ENCODE measurements around the gene C1orf210.

The C1orf210 gene

DNA sequence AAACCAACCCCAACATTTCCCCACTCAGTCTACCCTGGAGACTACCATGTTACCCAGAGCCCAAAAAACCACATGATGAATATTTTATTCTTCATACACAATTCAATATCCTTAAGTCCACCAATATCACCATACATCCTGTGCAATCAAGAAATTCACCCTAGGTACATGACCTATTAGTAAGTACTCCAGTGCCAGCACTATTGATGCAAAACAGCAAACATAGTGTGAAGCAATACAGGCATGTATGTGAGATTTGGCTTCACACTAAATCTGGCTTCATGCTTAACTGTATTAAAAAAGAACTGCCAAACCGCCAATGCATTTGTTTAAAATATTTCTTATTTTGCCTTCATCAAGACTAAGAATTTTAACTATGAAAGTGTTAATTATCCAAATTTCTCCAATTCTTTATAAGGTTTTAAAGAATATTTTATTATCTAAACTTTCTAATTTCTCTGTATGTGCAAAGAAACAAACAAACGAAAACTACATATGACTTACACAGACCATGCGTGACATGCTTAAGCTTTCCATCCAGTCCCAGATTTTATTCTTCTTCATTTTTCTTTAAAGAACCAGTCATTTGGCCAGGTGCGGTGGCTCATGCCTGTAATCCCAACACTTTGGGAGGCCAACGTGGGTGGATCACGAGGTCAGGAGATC is 38.0 kb downstream of the C1orf210 start:
- DNase-seq (ENCODE audit: low read depth), result no peak

GRCh38 chr1:43246466-43247213 is 38.7 kb downstream of the C1orf210 start:
- no peak for DNase-seq (ENCODE audit: low read depth)

DNA sequence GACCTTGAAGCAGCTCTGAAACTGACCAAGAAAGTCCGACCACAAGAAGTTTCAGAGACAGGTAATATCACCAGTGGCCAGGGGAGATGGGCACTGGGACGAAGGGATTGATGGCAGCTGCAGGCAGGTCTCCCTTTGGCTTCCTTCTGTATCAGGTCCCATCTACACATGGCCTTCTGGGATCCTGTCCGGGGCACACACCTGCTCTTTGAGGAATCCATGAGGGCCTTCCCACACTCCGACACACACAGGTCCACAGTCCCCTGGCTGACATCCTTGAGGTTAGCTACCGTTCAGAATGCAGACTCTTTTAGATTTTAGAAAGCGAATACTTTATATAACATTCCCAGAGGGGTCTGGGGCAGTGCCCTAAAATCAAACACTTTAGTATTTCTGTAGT is 42.1 kb downstream of the C1orf210 start:
- DNase-seq (ENCODE audit: low read depth), result no peak

- DNase-seq (ENCODE audit: low read depth), result no peak
Measured at GRCh38 chr1:43241413-43241836, 44.0 kb downstream of the C1orf210 start.

- DNase-seq (ENCODE audit: low read depth), result no peak
Measured at GRCh38 chr1:43239484-43239883, 45.9 kb downstream of the C1orf210 start.

DNA sequence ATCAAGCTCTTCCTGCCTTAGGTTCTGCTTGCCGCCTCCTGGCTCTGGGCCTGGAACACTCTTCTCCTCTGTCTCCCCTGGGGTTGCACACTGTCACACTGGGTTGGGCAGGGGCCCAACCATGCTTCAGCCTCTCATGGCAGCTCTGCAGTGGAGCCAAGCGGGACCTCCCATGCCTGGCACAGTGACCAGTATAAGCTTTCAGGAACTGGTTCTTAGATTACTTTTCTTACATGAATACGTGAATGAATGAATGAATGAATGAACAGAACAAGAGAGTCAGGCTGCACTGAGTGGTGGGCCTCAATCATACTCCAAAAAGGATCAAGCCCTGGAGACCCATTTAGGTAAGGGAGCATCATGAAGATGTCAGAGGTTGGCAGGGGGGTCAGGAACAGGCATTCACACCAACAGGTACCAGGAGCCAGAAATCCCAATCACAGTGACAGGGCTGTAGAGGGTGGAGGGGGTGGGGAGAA is 46.4 kb downstream of the C1orf210 start:
- DNase-seq (ENCODE audit: low read depth), result no peak

GRCh38 chr1:43238085-43238484 is 47.3 kb downstream of the C1orf210 start:
- DNase-seq (ENCODE audit: low read depth), result peak; percentile 25

DNA sequence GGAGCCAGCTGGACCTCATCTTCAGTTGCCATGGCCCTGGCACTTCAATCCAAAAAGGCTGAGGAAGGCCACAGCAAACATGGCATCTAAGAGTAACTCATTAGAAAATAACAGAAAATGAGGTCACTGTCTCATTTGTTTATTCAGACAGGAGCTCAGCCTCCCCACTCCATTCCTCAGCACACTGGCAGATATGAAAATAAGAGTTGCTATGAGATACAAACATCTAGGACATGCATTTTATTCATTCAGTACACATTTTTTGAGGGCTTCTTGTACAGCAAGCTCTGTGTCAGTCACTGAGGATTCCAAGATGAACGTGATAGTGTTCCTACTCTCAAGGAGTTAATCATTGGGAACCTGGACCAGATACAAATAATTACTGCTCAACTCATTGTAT is 48.3 kb downstream of the C1orf210 start:
- no peak for DNase-seq (ENCODE audit: low read depth)

DNA sequence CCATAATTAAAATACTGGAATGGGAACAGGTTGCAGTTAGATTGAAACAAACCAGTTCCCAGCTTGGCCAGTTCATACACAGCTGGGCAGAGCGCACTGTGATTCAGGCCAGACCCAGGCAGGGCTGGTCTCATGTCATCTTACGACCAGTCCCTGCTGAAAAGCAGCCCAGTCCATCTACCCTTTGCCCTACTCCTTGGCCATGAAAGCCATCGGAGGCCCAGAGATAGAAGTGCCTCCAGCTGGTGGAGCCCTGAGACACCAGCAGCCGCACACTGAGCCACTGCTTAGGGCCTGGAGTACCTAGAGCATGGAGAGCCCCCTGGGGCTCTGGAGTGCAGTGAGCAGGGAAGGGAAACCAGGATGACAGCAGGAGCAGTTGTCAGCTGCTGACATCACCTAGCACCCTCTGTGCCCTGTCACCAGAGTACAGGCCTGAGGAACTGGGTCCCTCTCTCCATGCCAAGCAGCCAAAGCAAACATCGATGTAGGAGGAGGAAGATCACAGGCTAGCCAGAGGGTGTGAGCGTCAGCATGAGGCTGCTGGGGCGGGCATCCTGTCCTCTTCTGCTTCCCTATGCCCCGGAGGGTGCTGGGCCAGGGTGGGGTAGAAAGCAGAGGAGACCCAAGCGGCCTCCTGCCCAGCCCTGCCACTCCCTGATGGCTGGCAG is 49.8 kb downstream of the C1orf210 start:
- DNase-seq (ENCODE audit: low read depth), result no peak

DNA sequence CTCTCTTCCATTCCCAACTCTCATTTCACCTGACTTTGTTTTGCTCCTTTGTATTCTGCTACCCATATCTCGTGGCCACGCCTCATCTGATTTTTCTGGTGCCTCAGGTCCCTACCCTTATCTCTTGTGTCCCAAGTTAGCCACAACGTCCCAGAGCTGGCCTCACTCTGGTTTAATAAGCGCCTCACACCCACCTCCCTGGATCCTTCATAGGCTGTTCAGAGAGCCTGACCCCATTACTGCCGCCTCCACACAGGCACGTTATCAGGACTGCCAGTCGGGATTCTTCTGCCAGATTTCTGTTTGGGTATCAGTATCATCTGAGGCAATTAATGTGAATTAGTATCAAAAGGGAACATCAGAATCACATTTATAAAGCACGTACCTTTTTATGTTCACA is 50.3 kb downstream of the C1orf210 start:
- DNase-seq (ENCODE audit: low read depth), result no peak

- no peak for DNase-seq (ENCODE audit: low read depth)
Measured at GRCh38 chr1:43234267-43234666, 51.1 kb downstream of the C1orf210 start.

- no peak for DNase-seq (ENCODE audit: low read depth)
Measured at GRCh38 chr1:43233631-43234030, 51.8 kb downstream of the C1orf210 start.

DNA sequence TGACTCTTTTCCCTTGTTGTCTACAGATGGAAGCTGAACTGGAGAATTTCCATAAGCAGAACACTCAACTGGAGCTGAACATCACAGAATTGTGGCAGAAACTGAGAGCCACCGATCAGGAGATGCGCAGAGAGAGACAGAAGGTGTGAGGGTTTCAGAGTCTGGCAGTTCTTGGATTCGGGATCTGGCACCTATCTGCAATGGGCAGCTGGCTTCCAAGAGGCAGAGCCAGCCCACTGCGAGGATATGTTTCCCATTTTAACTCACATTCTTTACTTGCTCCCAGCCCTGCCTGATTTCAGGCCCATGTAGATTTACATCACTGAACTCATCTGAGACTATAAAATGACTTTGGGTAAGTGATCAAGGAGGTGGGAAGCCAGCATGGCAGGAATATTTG is 52.9 kb downstream of the C1orf210 start:
- DNase-seq (ENCODE audit: low read depth), result no peak

DNA sequence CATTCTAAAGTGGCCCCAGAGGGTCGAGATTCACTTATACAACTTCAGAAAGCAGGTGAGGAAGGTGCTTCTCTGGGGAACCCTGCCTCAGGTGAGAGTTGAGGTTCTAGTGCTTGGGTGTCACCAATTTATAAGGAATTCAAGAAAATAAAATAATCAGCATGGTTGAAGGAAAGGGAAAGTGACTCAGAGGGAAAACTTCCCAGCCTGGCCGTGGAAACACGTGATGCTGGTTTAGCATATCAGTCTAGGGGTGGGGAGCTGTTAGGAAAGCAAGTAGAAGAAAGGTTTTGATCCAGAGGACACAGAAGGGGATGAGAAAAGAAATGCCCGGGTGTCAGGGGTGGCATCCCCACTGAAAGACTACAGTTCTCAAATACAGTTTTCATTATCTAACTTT is 53.3 kb downstream of the C1orf210 start:
- DNase-seq (ENCODE audit: low read depth), result no peak

Data from activated T-cell treated with anti-CD3 and anti-CD28 coated beads for 48 hours (primary cell).